GM21825 (cell line): ENCODE data around the gene ARPC1B.
A peak's percentile ranks its signal among the peaks of the same experiment; 100 is the strongest.
"Not testable (repeated sequence)": the region's sequence is repeated elsewhere in the genome, so short reads cannot be mapped to it uniquely, and the experiment has no call there.

ENCODE experiments used
- ATAC-seq: cut with Tn5 transposase; IDR thresholded peaks from one replicate; pipeline ENCODE4 v1.9.1; 2021; ENCODE audit warnings: mild to moderate bottlenecking, moderate library complexity; ENCODE audit not compliant: unreplicated experiment

ARPC1B gene

GRCh38 chr7:99387239-99387635 is 12.7 kb downstream of the ARPC1B start:
- not testable (repeated sequence) for ATAC-seq

DNA sequence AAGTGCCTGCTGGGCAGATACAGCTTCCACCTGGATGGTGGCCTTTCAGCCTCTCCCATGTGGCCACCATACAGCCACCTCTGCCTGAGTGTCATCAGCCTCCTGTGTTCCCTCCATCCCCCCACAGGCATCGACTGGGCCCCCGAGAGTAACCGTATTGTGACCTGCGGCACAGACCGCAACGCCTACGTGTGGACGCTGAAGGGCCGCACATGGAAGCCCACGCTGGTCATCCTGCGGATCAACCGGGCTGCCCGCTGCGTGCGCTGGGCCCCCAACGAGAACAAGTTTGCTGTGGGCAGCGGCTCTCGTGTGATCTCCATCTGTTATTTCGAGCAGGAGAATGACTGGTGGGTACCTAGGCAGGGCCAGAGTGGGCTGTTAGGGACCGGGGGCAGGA is 13.4 kb downstream of the ARPC1B start:
- no peak for ATAC-seq

DNA sequence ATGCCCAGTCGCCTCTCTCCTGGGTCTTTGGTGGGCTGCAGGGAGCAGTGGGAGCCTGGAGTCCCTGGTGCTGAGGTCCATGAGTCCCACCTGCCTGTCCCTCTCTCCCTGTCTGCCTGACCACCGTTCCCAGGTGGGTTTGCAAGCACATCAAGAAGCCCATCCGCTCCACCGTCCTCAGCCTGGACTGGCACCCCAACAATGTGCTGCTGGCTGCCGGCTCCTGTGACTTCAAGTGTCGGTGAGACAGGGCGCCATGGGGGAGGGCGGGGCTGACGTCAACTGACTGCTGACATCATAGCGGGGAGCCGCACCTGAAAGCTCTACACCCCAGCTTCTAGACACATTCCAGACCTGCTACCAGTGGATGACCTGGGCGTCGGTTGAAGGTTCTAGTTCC is 15.2 kb downstream of the ARPC1B start:
- ATAC-seq, result no peak

- ATAC-seq, result no peak
These were observed 16.5 kb downstream of the ARPC1B start for GRCh38 chr7:99390941-99391602.

- no peak for ATAC-seq
These were observed 17.5 kb downstream of the ARPC1B start for GRCh38 chr7:99392046-99392445.

DNA sequence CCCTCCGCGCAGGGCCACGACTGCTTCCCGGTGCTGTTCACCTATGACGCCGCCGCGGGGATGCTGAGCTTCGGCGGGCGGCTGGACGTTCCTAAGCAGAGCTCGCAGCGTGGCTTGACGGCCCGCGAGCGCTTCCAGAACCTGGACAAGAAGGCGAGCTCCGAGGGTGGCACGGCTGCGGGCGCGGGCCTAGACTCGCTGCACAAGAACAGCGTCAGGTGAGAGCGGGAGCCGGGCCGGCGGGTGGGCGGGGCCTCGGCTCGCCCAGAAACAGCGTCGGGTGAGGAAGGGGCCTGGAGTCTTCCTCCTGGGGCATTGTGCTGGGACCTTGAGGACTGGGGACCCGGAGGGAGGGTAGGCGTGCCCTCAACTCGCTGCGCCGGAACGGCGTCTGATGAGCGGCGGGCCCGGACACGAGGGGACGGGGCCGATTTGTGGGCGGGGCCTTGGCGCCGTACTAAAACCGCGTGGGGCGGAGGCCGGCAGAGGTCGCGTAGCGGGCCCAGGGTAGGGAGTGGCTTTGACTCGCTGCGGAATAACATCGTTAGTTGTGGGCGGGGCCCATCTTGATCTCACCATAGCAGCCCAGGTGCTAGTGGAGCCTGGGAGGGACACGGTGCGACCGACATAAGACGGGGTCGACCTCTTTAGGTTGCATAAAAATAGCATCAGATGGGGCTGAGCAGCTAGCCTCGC is 18.3 kb downstream of the ARPC1B start:
- peak; percentile 60 for ATAC-seq

DNA sequence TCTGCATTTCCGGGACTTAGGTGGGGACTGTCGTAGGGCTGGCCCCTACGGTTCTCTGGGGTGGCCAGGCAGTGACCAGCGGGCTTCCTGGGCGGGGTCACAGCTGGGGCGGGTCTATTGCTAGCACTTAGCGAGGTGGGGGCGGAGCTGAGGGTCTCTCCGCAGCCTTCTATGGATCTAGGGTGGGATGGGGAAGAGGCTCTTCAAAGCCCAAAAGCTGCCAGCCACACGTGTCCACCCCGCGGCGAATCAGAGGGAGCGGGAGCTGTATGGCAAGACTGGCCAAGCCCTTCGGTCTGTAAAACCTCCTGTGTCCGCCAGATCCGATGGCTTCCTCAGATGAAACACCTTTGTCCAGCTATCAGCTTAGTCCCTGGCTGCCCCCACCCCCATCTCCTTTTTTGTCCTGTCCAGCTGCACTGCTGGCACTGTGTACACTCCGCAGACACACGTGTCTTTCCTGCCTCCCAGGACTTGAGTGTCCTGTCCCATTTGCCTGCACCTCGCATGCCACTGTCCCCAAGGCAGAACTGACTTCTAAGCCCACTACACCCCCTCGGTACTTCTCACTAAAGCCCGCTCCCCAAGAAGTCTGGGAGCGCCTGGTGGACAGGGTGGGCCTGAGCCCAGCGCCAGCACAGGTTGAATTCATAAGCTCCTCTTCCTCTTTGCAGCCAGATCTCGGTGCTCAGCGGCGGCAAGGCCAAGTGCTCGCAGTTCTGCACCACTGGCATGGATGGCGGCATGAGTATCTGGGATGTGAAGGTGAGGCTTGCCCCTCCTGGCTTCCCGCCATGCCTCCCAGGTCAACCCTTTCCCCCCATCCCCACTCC is 19.0 kb downstream of the ARPC1B start:
- no peak for ATAC-seq

- ATAC-seq, result no peak
These were observed 19.6 kb downstream of the ARPC1B start for GRCh38 chr7:99394188-99394502.

- no peak for ATAC-seq
These were observed 21.2 kb downstream of the ARPC1B start for GRCh38 chr7:99395616-99396327.

GRCh38 chr7:99396418-99397296 is 22.1 kb downstream of the ARPC1B start:
- no peak for ATAC-seq

- ATAC-seq, result no peak
These were observed 22.9 kb downstream of the ARPC1B start for GRCh38 chr7:99397297-99397983.

- no peak for ATAC-seq
These were observed 24.4 kb downstream of the ARPC1B start for GRCh38 chr7:99398891-99399445.

GRCh38 chr7:99399597-99399996 is 25.1 kb downstream of the ARPC1B start:
- ATAC-seq, result no peak

- no peak for ATAC-seq
These were observed 28.3 kb downstream of the ARPC1B start for GRCh38 chr7:99402854-99403253.

GRCh38 chr7:99403764-99404163 is 29.2 kb downstream of the ARPC1B start:
- ATAC-seq, result no peak

GRCh38 chr7:99404235-99404976 is 29.9 kb downstream of the ARPC1B start:
- no peak for ATAC-seq

DNA sequence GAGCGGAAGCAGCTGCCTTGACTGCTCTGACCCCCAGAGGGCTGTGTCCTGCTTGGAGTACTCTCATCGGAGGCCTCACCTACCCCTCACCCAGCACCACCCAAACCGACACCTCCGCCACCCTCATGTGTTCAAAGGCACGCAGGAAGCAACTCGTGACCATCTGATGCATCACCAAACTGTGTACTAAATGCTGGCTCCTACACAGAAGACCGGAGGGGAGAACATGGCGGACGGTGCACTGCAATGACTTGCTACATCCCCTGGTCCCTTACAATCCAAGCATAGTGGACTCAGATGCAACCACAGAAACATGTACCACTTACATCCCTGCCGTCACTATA is 30.4 kb downstream of the ARPC1B start:
- ATAC-seq, result no peak

GRCh38 chr7:99406557-99406956 is 32.0 kb downstream of the ARPC1B start:
- ATAC-seq, result no peak

GRCh38 chr7:99407872-99408378 is 33.4 kb downstream of the ARPC1B start:
- ATAC-seq, result peak; percentile 10
